H1 (cell line): Measurements from ENCODE around the gene PAPOLA. TPM values are rescaled to one million over a fixed set of nuclear protein-coding genes. Genes with fewer than 3 reads are reported as not detected.

Source experiments
- CTCF ChIA-PET: fragments of 300-600 bp; sonication (Branson Sonifier 250); formaldehyde crosslinking; loops from one replicate; lab custom pipeline; 2021; ENCODE audit not compliant: partially characterized antibody; lab: Charles Lee
- POLR2A ChIA-PET: fragments of 300-600 bp; sonication (Branson Sonifier 250); formaldehyde crosslinking; loops from one replicate; lab custom pipeline; 2021; ENCODE audit warnings: inconsistent platforms; ENCODE audit not compliant: partially characterized antibody; lab: Charles Lee
- DNase-seq, 2 experiments: peaks; one replicate each; pipeline versions ENCODE4 v3.0.0 to v3.0.0-alpha.2; 2010 to 2022; ENCODE audit warnings: low spot score in 2 of 2, low read depth in 1 of 2, mixed read lengths in 1 of 2
- FAIRE-seq: peaks from 2 replicates; lab custom pipeline; 2011; peaks lifted over from hg19 to GRCh38; lab: Jason Lieb, UNC
- H2AFZ ChIP-seq: 2 replicates; pipeline ENCODE4 v1.8.1; 2012; ENCODE audit warnings: low read length, inconsistent platforms
- H2AK5ac ChIP-seq: 2 replicates; pipeline ENCODE4 v1.6.1; 2013; ENCODE audit warnings: low read depth, low read length
- H2BK120ac ChIP-seq: replicated peaks from 2 replicates; pipeline ENCODE3; 2013; ENCODE audit warnings: low read depth, low read length, inconsistent platforms
- H2BK12ac ChIP-seq: 2 replicates; pipeline ENCODE4 v1.6.1; 2013; ENCODE audit warnings: low read depth, low read length
- H2BK15ac ChIP-seq: 2 replicates; pipeline ENCODE4 v1.6.1; 2013; ENCODE audit warnings: low read length
- H2BK20ac ChIP-seq: 2 replicates; pipeline ENCODE4 v1.6.1; 2013; ENCODE audit warnings: low read length
- H2BK5ac ChIP-seq: 2 replicates; pipeline ENCODE4 v1.6.1; 2013; ENCODE audit warnings: low read depth, low read length
- H3K14ac ChIP-seq: 2 replicates; pipeline ENCODE4 v1.6.1; 2013; ENCODE audit warnings: inconsistent platforms; ENCODE audit not compliant: insufficient read length
- H3K18ac ChIP-seq: 2 replicates; pipeline ENCODE4 v1.6.1; 2013; ENCODE audit warnings: low read length; ENCODE audit errors: extremely low read depth
- H3K23ac ChIP-seq: 2 replicates; pipeline ENCODE4 v1.6.1; 2013; ENCODE audit warnings: inconsistent platforms; ENCODE audit not compliant: insufficient read length
- H3K23me2 ChIP-seq: 2 replicates; pipeline ENCODE4 v1.6.1; 2013; ENCODE audit warnings: low read depth, low read length
- H3K27ac ChIP-seq: 2 replicates; pipeline ENCODE4 v1.6.1; 2011; ENCODE audit warnings: low read depth, low read length, inconsistent platforms
- H3K27me3 ChIP-seq, 4 experiments: replicated peaks in 1 of 4; 1 replicate in 1 of 4; 2 replicates in 3 of 4; pipeline versions ENCODE4 v1.6.1 to v1.8.1; 2011 to 2013; ENCODE audit warnings: low read length in 3 of 4, mild to moderate bottlenecking in 3 of 4, inconsistent platforms in 2 of 4, mixed read lengths in 2 of 4, moderate library complexity in 1 of 4; ENCODE audit not compliant: control insufficient read depth in 3 of 4, insufficient read depth in 3 of 4; ENCODE audit errors: extremely low read depth in 1 of 4
- H3K36me3 ChIP-seq, 4 experiments: 2 replicates each; pipeline versions ENCODE4 v1.6.1 to v1.8.1; 2011 to 2013; ENCODE audit warnings: mild to moderate bottlenecking in 4 of 4, low read length in 3 of 4, moderate library complexity in 2 of 4, control low read depth in 1 of 4, inconsistent platforms in 1 of 4; ENCODE audit not compliant: insufficient read depth in 4 of 4, control insufficient read depth in 2 of 4
- H3K4ac ChIP-seq: replicated peaks from 2 replicates; pipeline ENCODE3; 2013; ENCODE audit warnings: low read length, low read depth, mixed read lengths, inconsistent platforms; ENCODE audit not compliant: insufficient read length
- H3K4me1 ChIP-seq, 4 experiments: replicated peaks in 1 of 4; 1 replicate in 1 of 4; 2 replicates in 3 of 4; pipeline versions ENCODE4 v1.6.1 to v1.8.1; 2011 to 2013; ENCODE audit warnings: low read length in 3 of 4, inconsistent platforms in 2 of 4, mixed read lengths in 1 of 4; ENCODE audit not compliant: insufficient read depth in 4 of 4, control insufficient read depth in 3 of 4
- H3K4me2 ChIP-seq, 2 experiments: 2 replicates each; pipeline versions ENCODE4 v1.6.1 to v1.8.1; 2011 to 2013; ENCODE audit warnings: low read depth in 2 of 2, low read length in 2 of 2, control low read depth in 1 of 2, inconsistent platforms in 1 of 2, mild to moderate bottlenecking in 1 of 2; ENCODE audit not compliant: insufficient read depth in 1 of 2
- H3K4me3 ChIP-seq, 4 experiments: fragments of 200-600, 300-600 bp in 1 of 4; sonication (generic), shearing (Covaris generic), sonication (Bioruptor Twin) in 1 of 4; 2 replicates each; pipeline versions ENCODE4 v1.5.1 to v1.8.1; 2011 to 2016; ENCODE audit warnings: low read length in 4 of 4, low read depth in 3 of 4, control low read depth in 2 of 4, inconsistent platforms in 2 of 4, mild to moderate bottlenecking in 2 of 4, mixed read lengths in 1 of 4, moderate library complexity in 1 of 4; ENCODE audit not compliant: insufficient read depth in 2 of 4; ENCODE audit errors: extremely low read depth in 1 of 4
- H3K56ac ChIP-seq: replicated peaks from 2 replicates; pipeline ENCODE3; 2013; ENCODE audit warnings: low read depth, mild to moderate bottlenecking, mixed read lengths, low read length, inconsistent platforms; ENCODE audit not compliant: insufficient read length
- H3K79me1 ChIP-seq: 2 replicates; pipeline ENCODE4 v1.6.1; 2013; ENCODE audit warnings: low read depth, low read length, control low read depth
- H3K79me2 ChIP-seq, 2 experiments: 2 replicates each; pipeline versions ENCODE4 v1.6.1 to v1.8.1; 2012 to 2013; ENCODE audit warnings: low read length in 2 of 2, mild to moderate bottlenecking in 2 of 2, inconsistent platforms in 1 of 2; ENCODE audit not compliant: insufficient read depth in 2 of 2, control insufficient read depth in 1 of 2
- H3K9ac ChIP-seq, 4 experiments: replicated peaks in 1 of 4; 1 replicate in 1 of 4; 2 replicates in 3 of 4; pipeline versions ENCODE4 v1.6.1 to v1.8.1; 2011 to 2013; ENCODE audit warnings: low read depth in 3 of 4, low read length in 3 of 4, control low read depth in 2 of 4, mild to moderate bottlenecking in 2 of 4, moderate library complexity in 2 of 4, inconsistent platforms in 1 of 4; ENCODE audit errors: extremely low read depth in 1 of 4
- H3K9me3 ChIP-seq, 2 experiments: 2 replicates each; pipeline versions ENCODE4 v1.6.1 to v1.8.1; 2012 to 2013; ENCODE audit warnings: mild to moderate bottlenecking in 2 of 2, moderate library complexity in 2 of 2, control low read depth in 1 of 2, inconsistent platforms in 1 of 2, low read depth in 1 of 2, low read length in 1 of 2, mixed read lengths in 1 of 2; ENCODE audit not compliant: insufficient read depth in 2 of 2
- H4K20me1 ChIP-seq, 2 experiments: replicated peaks in 1 of 2; 2 replicates each; pipeline versions ENCODE3 to v1.8.1; 2011 to 2013; ENCODE audit warnings: inconsistent platforms in 2 of 2, low read length in 2 of 2, mild to moderate bottlenecking in 1 of 2; ENCODE audit not compliant: insufficient read depth in 2 of 2, control insufficient read depth in 1 of 2
- H4K5ac ChIP-seq: 2 replicates; pipeline ENCODE4 v1.6.1; 2013; ENCODE audit warnings: low read length, low read depth, mixed read lengths, inconsistent platforms; ENCODE audit not compliant: insufficient read length
- H4K8ac ChIP-seq: 2 replicates; pipeline ENCODE4 v1.8.0; 2013; ENCODE audit warnings: mild to moderate bottlenecking, moderate library complexity, low read length, inconsistent platforms; ENCODE audit not compliant: insufficient read depth; ENCODE audit errors: extremely low read depth
- H4K91ac ChIP-seq: replicated peaks from 2 replicates; pipeline ENCODE3; 2013; ENCODE audit warnings: low read length, mixed read lengths, inconsistent platforms; ENCODE audit not compliant: insufficient read length
- PHF8 ChIP-seq: fragments of 200-600 bp; sonication (generic); conservative IDR thresholded peaks from 2 replicates; pipeline ENCODE4 v1.7.1; 2012; ENCODE audit warnings: low read depth, mild to moderate bottlenecking, inconsistent platforms, low read length, moderate library complexity
- RBBP5 ChIP-seq: IDR thresholded peaks from 2 replicates; pipeline ENCODE4 v1.7.1; 2012; ENCODE audit warnings: low read depth, mild to moderate bottlenecking, inconsistent platforms, low read length, moderate library complexity, borderline replicate concordance
- SIRT6 ChIP-seq: IDR thresholded peaks from one replicate; pipeline ENCODE4 v1.7.1; 2012; ENCODE audit warnings: low read length, inconsistent platforms
- SRF ChIP-seq: IDR thresholded peaks from 2 replicates; pipeline ENCODE4 v1.6.1; 2011; ENCODE audit warnings: mild to moderate bottlenecking, low read depth, low read length, moderate library complexity
- TAF7 ChIP-seq: optimal IDR thresholded peaks from 2 replicates; pipeline ENCODE3; 2011; ENCODE audit warnings: low read depth, mild to moderate bottlenecking, inconsistent platforms, low read length, moderate library complexity, borderline replicate concordance
- TCF12 ChIP-seq: IDR thresholded peaks from 2 replicates; pipeline ENCODE4 v1.6.1; 2011; ENCODE audit warnings: low read depth, mild to moderate bottlenecking, low read length
- WGBS, 2 experiments: shearing (Covaris generic) in 1 of 2; methylation state at CpG; one replicate each; pipeline versions ENCODE4 v1.1.6 to v1.1.7; 2013 to 2015; ENCODE audit warnings: low lambda C conversion rate in 2 of 2, mixed read lengths in 2 of 2, inconsistent platforms in 1 of 2, low coverage in 1 of 2, missing lambda C conversion rate in 1 of 2; ENCODE audit not compliant: insufficient replicate concordance in 2 of 2, insufficient coverage in 1 of 2, insufficient read length in 1 of 2; ENCODE audit errors: extremely low coverage in 1 of 2, missing lambda C conversion rate in 1 of 2; 5-methylcytosine and 5-hydroxymethylcytosine counted together
- polyA plus RNA-seq, 7 experiments: library from polyadenylated mRNA; depleted of rRNA in 3 of 7; stranded (reverse) in 5 of 7; unstranded in 2 of 7; fragments of >200 nt in 5 of 7; fragments of 200-250 nt in 2 of 7; gene quantifications; 1 replicate in 5 of 7; 2 replicates in 1 of 7; 4 replicates in 1 of 7; pipeline versions ENCODE4 v1.2.1 to v1.2.3, GENCODE V29; 2011 to 2013; ENCODE audit warnings: missing spikeins in 2 of 7, mixed read lengths in 2 of 7
- total RNA-seq: library from RNA; stranded (reverse); fragmentation: NEBNext Ultra II Directional; extraction: Animal tissue kit (Norgen Biotek cat#: 25700); gene quantifications from 2 replicates; pipeline ENCODE4 v1.2.1, GENCODE V29; 2021
- TF ChIP-seq, protein P1 (sequence below), 3 experiments: IDR thresholded peaks; 1 replicate in 2 of 3; 2 replicates in 1 of 3; pipeline versions ENCODE4 v1.5.1 to v1.6.1; 2011; ENCODE audit warnings: low read length in 3 of 3, mild to moderate bottlenecking in 3 of 3, inconsistent platforms in 2 of 3, low read depth in 1 of 3, moderate library complexity in 1 of 3; ENCODE audit not compliant: insufficient read depth in 1 of 3; ENCODE audit errors: control extremely low read depth in 1 of 3
- TF ChIP-seq, protein P2 (sequence below): IDR thresholded peaks from 2 replicates; pipeline ENCODE4 v1.6.1; 2012; ENCODE audit warnings: inconsistent platforms

Gene PAPOLA
- total and polyA plus RNA-seq, 2 of the 8 experiments (the other 6 are each of a cell fraction or from before 2014, with no cell fraction given), result 163 to 239 TPM

DNA sequence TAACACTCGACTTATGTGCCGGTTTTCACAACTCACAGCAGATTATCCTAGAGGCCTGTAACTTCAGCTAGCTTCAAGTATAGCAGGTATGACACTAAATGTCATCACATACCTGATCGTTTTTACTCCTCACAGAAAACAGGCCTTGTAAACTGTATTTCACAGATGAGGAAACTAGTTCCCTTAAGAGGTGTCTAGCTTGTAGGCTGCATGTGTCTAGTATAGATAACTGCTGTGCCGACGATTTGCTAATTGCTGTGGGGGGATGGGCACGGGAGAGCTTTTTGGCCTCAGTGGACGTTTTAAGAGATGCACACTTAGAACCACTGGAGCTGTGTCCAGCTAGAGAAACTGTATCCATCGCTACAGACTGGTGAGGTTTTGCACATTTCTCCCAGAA is 78.8 kb downstream of the PAPOLA start:
- Histone ChIP-seq H3K4me1 (peaks cover 0 to 6% (median 1%) of the 10 kb centered on the region in 4 experiments; a peak in 4 of 7 replicates), H3K23ac (no peak overlapping the region), H3K27me3 (no peaks in the 10 kb centered on the region), H2AFZ (no peak overlapping the region), H4K20me1 (no peaks in the 10 kb centered on the region), H2BK15ac (no peak overlapping the region), H3K9me3 (no peaks in the 10 kb centered on the region), H4K5ac (no peak overlapping the region), H3K18ac (no peak overlapping the region), H3K14ac (no peak overlapping the region), H3K4ac (no peak overlapping the region), H2BK120ac (no peak overlapping the region), H3K23me2 (no peaks in the 10 kb centered on the region), H3K27ac (no peak overlapping the region), H2BK12ac (no peak overlapping the region), H3K79me1 (no peaks in the 10 kb centered on the region; the same call in 1 of the 2 replicates), H3K9ac (no peak overlapping the region), H4K91ac (no peak overlapping the region), H2AK5ac (no peak overlapping the region), H2BK20ac (no peak overlapping the region), H3K4me2 (no peak overlapping the region), H3K4me3 (no peak overlapping the region), H4K8ac (no peak overlapping the region), H3K56ac (no peak overlapping the region), H3K79me2 (no peaks in the 10 kb centered on the region), H3K36me3 (no peaks in the 10 kb centered on the region), H2BK5ac (no peak overlapping the region)
- ChIA-PET CTCF (interaction anchor here (1.0 to 10.3 kb wide), 5 partner anchors 8 to 240 kb away, joined by 3 to 72 read pairs (median 4); no protein-coding TSS in a partner anchor), POLR2A (interaction anchor here (0.9 kb wide), 1 partner anchor 9 kb away, joined by 13 read pairs; no protein-coding TSS in a partner anchor)
- TF ChIP-seq SIRT6, result no peak
- TF ChIP-seq, protein P1, sequence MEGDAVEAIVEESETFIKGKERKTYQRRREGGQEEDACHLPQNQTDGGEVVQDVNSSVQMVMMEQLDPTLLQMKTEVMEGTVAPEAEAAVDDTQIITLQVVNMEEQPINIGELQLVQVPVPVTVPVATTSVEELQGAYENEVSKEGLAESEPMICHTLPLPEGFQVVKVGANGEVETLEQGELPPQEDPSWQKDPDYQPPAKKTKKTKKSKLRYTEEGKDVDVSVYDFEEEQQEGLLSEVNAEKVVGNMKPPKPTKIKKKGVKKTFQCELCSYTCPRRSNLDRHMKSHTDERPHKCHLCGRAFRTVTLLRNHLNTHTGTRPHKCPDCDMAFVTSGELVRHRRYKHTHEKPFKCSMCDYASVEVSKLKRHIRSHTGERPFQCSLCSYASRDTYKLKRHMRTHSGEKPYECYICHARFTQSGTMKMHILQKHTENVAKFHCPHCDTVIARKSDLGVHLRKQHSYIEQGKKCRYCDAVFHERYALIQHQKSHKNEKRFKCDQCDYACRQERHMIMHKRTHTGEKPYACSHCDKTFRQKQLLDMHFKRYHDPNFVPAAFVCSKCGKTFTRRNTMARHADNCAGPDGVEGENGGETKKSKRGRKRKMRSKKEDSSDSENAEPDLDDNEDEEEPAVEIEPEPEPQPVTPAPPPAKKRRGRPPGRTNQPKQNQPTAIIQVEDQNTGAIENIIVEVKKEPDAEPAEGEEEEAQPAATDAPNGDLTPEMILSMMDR (IDR thresholded peaks at IDR 0.05; ENCODE audit: control extremely low read depth in 1 of 3, insufficient read depth in 1 of 3, low read depth in 1 of 3, low read length in 3 of 3), result no peak
- TF ChIP-seq TAF7, result no peak
- TF ChIP-seq TCF12, result no peak
- TF ChIP-seq, protein P2, sequence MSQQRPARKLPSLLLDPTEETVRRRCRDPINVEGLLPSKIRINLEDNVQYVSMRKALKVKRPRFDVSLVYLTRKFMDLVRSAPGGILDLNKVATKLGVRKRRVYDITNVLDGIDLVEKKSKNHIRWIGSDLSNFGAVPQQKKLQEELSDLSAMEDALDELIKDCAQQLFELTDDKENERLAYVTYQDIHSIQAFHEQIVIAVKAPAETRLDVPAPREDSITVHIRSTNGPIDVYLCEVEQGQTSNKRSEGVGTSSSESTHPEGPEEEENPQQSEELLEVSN, result no peak
- no peak for TF ChIP-seq RBBP5
- no peak for TF ChIP-seq SRF
- no peak for TF ChIP-seq PHF8
- 86% methylated on average over 8 of the region's 8 CpGs; no CpG with 5 or more reads in 1 of the 2 experiments for whole genome bisulfite sequencing, 2 experiments
- no peak for FAIRE-seq
- no peak for DNase-seq
